SK-N-SH (cell line): ENCODE measurements around the gene ARL5B. TPM values are rescaled to one million over a fixed set of nuclear protein-coding genes. Genes with fewer than 3 reads are reported as not detected.
A peak's percentile ranks its signal among the peaks of the same experiment; 100 is the strongest.

Experiments used
- CTCF ChIA-PET: fragments of 300-600, 350-600 bp; formaldehyde crosslinking; extraction: SDS; loops from one replicate; lab custom pipeline; 2021; lab: Yijun Ruan, JAX
- POLR2A ChIA-PET: fragments of 350-600 bp; sonication (Branson Sonifier 250); formaldehyde crosslinking; extraction: SDS; loops from one replicate; lab custom pipeline; 2020; ENCODE audit warnings: antibody characterized with exemption, inconsistent platforms; lab: Yijun Ruan, JAX
- DNase-seq: peaks from one replicate; pipeline ENCODE4 v3.0.0; 2012
- H2AFZ ChIP-seq: fragments of 200-600 bp; sonication (generic); 2 replicates; pipeline ENCODE4 v1.8.1; 2016; ENCODE audit warnings: antibody characterized with exemption, mild to moderate bottlenecking, low read depth
- H3F3A ChIP-seq: fragments of 200-600 bp; sonication (generic); replicated peaks from 2 replicates; pipeline ENCODE3; 2016; ENCODE audit warnings: antibody characterized with exemption, mild to moderate bottlenecking; ENCODE audit not compliant: insufficient read depth
- H3K27ac ChIP-seq, 2 experiments: fragments of 200-500 bp in 1 of 2; fragments of 200-600 bp in 1 of 2; sonication (Bioruptor generic) in 1 of 2; sonication (generic), shearing (Covaris generic) in 1 of 2; 2 replicates each; pipeline versions ENCODE4 v1.5.1 to v1.6.1; 2014 to 2016; ENCODE audit warnings: low read depth in 2 of 2, inconsistent platforms in 1 of 2, low read length in 1 of 2, mild to moderate bottlenecking in 1 of 2, mixed read lengths in 1 of 2
- H3K27me3 ChIP-seq: fragments of 200-600 bp; sonication (generic), shearing (Covaris generic); 2 replicates; pipeline ENCODE4 v1.6.1; 2016; ENCODE audit warnings: mixed run types; ENCODE audit not compliant: insufficient read depth
- H3K36me3 ChIP-seq, 2 experiments: fragments of 200-500 bp in 1 of 2; fragments of 200-600 bp in 1 of 2; sonication (Bioruptor generic) in 1 of 2; sonication (generic) in 1 of 2; replicated peaks in 1 of 2; 2 replicates each; pipeline versions ENCODE3 to v1.5.1; 2014 to 2016; ENCODE audit warnings: low read length in 1 of 2, mild to moderate bottlenecking in 1 of 2; ENCODE audit not compliant: insufficient read depth in 2 of 2, control insufficient read depth in 1 of 2
- H3K4me1 ChIP-seq, 2 experiments: fragments of 200-500 bp in 1 of 2; fragments of 200-600 bp in 1 of 2; sonication (Bioruptor generic) in 1 of 2; sonication (generic), shearing (Covaris generic) in 1 of 2; 2 replicates each; pipeline versions ENCODE4 v1.5.1 to v1.6.1; 2014 to 2016; ENCODE audit warnings: low read depth in 1 of 2, low read length in 1 of 2, mixed run types in 1 of 2; ENCODE audit not compliant: insufficient read depth in 2 of 2, control insufficient read depth in 1 of 2
- H3K4me2 ChIP-seq: fragments of 200-600 bp; sonication (generic), shearing (Covaris generic); 2 replicates; pipeline ENCODE4 v1.6.1; 2017; ENCODE audit warnings: mixed run types
- H3K4me3 ChIP-seq, 2 experiments: fragments of 200-500 bp in 1 of 2; fragments of 200-600 bp in 1 of 2; sonication (Bioruptor generic) in 1 of 2; sonication (generic), shearing (Covaris generic) in 1 of 2; 2 replicates each; pipeline versions ENCODE4 v1.5.1 to v1.8.1; 2014 to 2016; ENCODE audit warnings: low read depth in 2 of 2, inconsistent platforms in 1 of 2, low read length in 1 of 2, mild to moderate bottlenecking in 1 of 2, mixed read lengths in 1 of 2, moderate library complexity in 1 of 2
- H3K79me2 ChIP-seq: fragments of 200-600 bp; sonication (generic); 2 replicates; pipeline ENCODE4 v1.8.1; 2017; ENCODE audit warnings: mild to moderate bottlenecking; ENCODE audit not compliant: insufficient read depth
- H3K9ac ChIP-seq: fragments of 200-600 bp; sonication (generic); 2 replicates; pipeline ENCODE4 v1.6.1; 2017; ENCODE audit warnings: mixed run types
- H3K9me2 ChIP-seq: fragments of 200-600 bp; sonication (generic); 2 replicates; pipeline ENCODE4 v1.6.1; 2017; ENCODE audit warnings: mixed run types
- H3K9me3 ChIP-seq: fragments of 200-600 bp; sonication (generic); 2 replicates; pipeline ENCODE4 v1.6.1; 2017; ENCODE audit warnings: mixed run types, mild to moderate bottlenecking, moderate library complexity
- H4K20me1 ChIP-seq: fragments of 200-600 bp; sonication (generic); 2 replicates; pipeline ENCODE4 v1.6.1; 2017; ENCODE audit warnings: mild to moderate bottlenecking, mixed run types; ENCODE audit not compliant: insufficient read depth
- CHD2 ChIP-seq: fragments of 150-350 bp; IDR thresholded peaks from 2 replicates; pipeline ENCODE4 v1.6.1; 2018; ENCODE audit warnings: low read length; ENCODE audit not compliant: partially characterized antibody
- ELF1 ChIP-seq: IDR thresholded peaks from 2 replicates; pipeline ENCODE4 v1.4.0; 2012
- EP300 ChIP-seq, 2 experiments: IDR thresholded peaks; 2 replicates each; pipeline versions ENCODE4 v1.4.0 to v1.6.1; 2012; ENCODE audit warnings: borderline replicate concordance in 1 of 2, low read depth in 1 of 2, low read length in 1 of 2
- EZH2phosphoT487 ChIP-seq: fragments of 200-600 bp; sonication (generic); IDR thresholded peaks from 2 replicates; pipeline ENCODE4 v1.6.1; 2017; ENCODE audit warnings: low read depth, mixed run types, mild to moderate bottlenecking, antibody characterized with exemption, moderate library complexity, borderline replicate concordance
- FOXJ3 ChIP-seq: sonication (generic); formaldehyde crosslinking; IDR thresholded peaks from 2 replicates; pipeline ENCODE4 v1.5.1; 2020; ENCODE audit warnings: mild to moderate bottlenecking, missing genetic modification reagents
- FOXM1 ChIP-seq: IDR thresholded peaks from 2 replicates; pipeline ENCODE4 v1.4.0; 2012; ENCODE audit warnings: low read depth, mild to moderate bottlenecking
- GABPA ChIP-seq: IDR thresholded peaks from 2 replicates; pipeline ENCODE4 v1.4.0; 2012; ENCODE audit warnings: low read depth, mild to moderate bottlenecking
- JUND ChIP-seq: IDR thresholded peaks from 2 replicates; pipeline ENCODE4 v1.4.0; 2012
- MXI1 ChIP-seq: IDR thresholded peaks from 2 replicates; pipeline ENCODE4 v1.6.1; 2012; ENCODE audit warnings: mild to moderate bottlenecking, low read depth, low read length, improper control_type of control experiment
- NFIC ChIP-seq: IDR thresholded peaks from 2 replicates; pipeline ENCODE4 v1.4.0; 2012; ENCODE audit warnings: borderline replicate concordance
- POLR2AphosphoS5 ChIP-seq: IDR thresholded peaks from 2 replicates; pipeline ENCODE4 v1.6.1; 2012; ENCODE audit warnings: low read depth, low read length
- RAD21 ChIP-seq: IDR thresholded peaks from 2 replicates; pipeline ENCODE4 v1.6.1; 2012; ENCODE audit warnings: mild to moderate bottlenecking, low read length
- RCOR1 ChIP-seq: fragments of 150-350 bp; IDR thresholded peaks from 2 replicates; pipeline ENCODE4 v1.6.1; 2017; ENCODE audit warnings: antibody characterized with exemption, low read length
- RFX5 ChIP-seq: IDR thresholded peaks from 2 replicates; pipeline ENCODE4 v1.6.1; 2012; ENCODE audit warnings: mild to moderate bottlenecking, improper control_type of control experiment, low read length
- RXRA ChIP-seq: IDR thresholded peaks from 2 replicates; pipeline ENCODE4 v1.4.0; 2012; ENCODE audit warnings: low read depth, mild to moderate bottlenecking, borderline replicate concordance
- SIN3A ChIP-seq: IDR thresholded peaks from 2 replicates; pipeline ENCODE4 v1.6.1; 2012; ENCODE audit warnings: low read depth, mild to moderate bottlenecking, low read length, moderate library complexity, borderline replicate concordance
- SMC3 ChIP-seq: IDR thresholded peaks from 2 replicates; pipeline ENCODE4 v1.6.1; 2012; ENCODE audit warnings: low read depth, low read length, improper control_type of control experiment
- TEAD4 ChIP-seq: IDR thresholded peaks from 2 replicates; pipeline ENCODE4 v1.4.0; 2012; ENCODE audit warnings: mild to moderate bottlenecking, borderline replicate concordance; ENCODE audit not compliant: insufficient read depth
- YY1 ChIP-seq: IDR thresholded peaks from 2 replicates; pipeline ENCODE4 v1.4.0; 2012; ENCODE audit warnings: low read depth, mild to moderate bottlenecking
- WGBS: methylation state at CpG from one replicate; pipeline ENCODE4 v1.1.6; 2017; ENCODE audit warnings: low lambda C conversion rate; 5-methylcytosine and 5-hydroxymethylcytosine counted together
- polyA plus RNA-seq, 3 experiments: library from polyadenylated mRNA; depleted of rRNA; stranded (reverse); fragments of >200 nt; gene quantifications; 2 replicates each; pipeline ENCODE4 v1.2.3, GENCODE V29; 2012
- TF ChIP-seq, protein P1 (sequence below): fragments of 150-350 bp; IDR thresholded peaks from 2 replicates; pipeline ENCODE4 v1.6.1; 2016; ENCODE audit warnings: mild to moderate bottlenecking, low read depth, low read length
- TF ChIP-seq, protein P2 (sequence below): IDR thresholded peaks from 2 replicates; pipeline ENCODE4 v1.4.0; 2012; ENCODE audit warnings: low read depth
- TF ChIP-seq, protein P3 (sequence below): fragments of 200-600 bp; sonication (generic); IDR thresholded peaks from 2 replicates; pipeline ENCODE4 v1.6.1; 2017; ENCODE audit warnings: antibody characterized with exemption, mild to moderate bottlenecking, moderate library complexity
- TF ChIP-seq, protein P4 (sequence below): IDR thresholded peaks from 2 replicates; pipeline ENCODE4; 2012
- TF ChIP-seq, protein P5 (sequence below): IDR thresholded peaks from 2 replicates; pipeline ENCODE4 v1.6.1; 2012; ENCODE audit warnings: mild to moderate bottlenecking, low read depth, low read length, moderate library complexity
- TF ChIP-seq, protein P6 (sequence below): fragments of 150-350 bp; IDR thresholded peaks from 2 replicates; pipeline ENCODE4 v1.6.1; 2017; ENCODE audit warnings: antibody characterized with exemption, low read length, low read depth, borderline replicate concordance

ARL5B gene
- polyA plus RNA-seq, 1 of the 3 experiments (the other 2 are of a cell fraction), result 4.9 TPM

DNA sequence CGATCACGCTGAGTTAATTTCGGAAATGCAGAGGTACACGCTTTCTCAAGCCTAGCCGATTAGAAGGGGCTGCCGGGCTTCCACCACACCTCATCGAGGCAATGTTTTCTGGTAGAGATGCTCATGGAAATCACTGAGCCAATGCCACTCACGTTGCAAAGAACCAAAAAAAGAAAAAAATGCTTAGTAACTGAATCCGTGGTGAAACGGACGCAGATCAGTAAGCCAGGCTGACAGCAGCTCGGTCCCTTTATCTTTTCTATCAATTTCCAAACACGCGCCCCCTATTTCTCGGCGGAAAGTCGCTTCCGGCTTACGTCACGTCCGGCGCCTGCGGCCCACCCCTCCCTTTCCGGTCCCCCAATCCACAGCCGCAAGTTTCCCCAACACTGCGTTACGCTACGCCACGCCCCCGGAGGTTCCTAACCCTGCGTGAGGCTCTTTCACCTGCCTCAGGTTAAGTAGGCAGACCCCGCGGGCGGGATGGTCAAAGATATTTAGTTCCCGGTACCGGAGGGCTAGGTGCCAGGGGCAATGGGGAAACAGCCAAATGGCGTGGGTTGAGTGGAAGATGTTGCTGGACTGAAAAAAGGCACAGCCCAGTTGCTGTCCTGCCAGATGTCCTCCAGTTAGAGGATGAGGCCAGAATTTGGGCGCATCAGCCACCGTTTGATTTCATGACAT is 7.8 kb upstream of the ARL5B start, which contains the start of gene NSUN6:
Gene NSUN6, minus strand, starts transcription at position 264 of the 684 bp plus-strand sequence. CDS start 384 bp downstream, outside the sequence.
- Histone ChIP-seq H3K4me3 (peak within 1 kb of the TSS; percentile 85 to 87), H3K9me3 (no peaks in the 10 kb centered on the region), H3K36me3 (peaks cover 0 to 7% of the 10 kb centered on the region in 2 experiments), H3K9me2 (no peaks in the 10 kb centered on the region), H3F3A (no peaks in the 10 kb centered on the region), H3K79me2 (peaks cover 30% of the 10 kb centered on the region), H4K20me1 (no peaks in the 10 kb centered on the region), H3K4me1 (no peaks in the 10 kb centered on the region; a peak in 2 of 4 replicates), H3K4me2 (peak within 1 kb of the TSS; percentile 83), H3K27ac (peak within 1 kb of the TSS; percentile 74 to 93), H3K27me3 (no peaks in the 10 kb centered on the region), H3K9ac (peak within 1 kb of the TSS; percentile 68), H2AFZ (peak within 1 kb of the TSS; percentile 78)
- under 1% methylated on average over 39 of the region's 39 CpGs for WGBS
- ChIA-PET CTCF (interaction anchor here (0.7 kb wide), 1 partner anchor 1287 kb away, joined by 3 read pairs; no protein-coding TSS in a partner anchor), POLR2A (interaction anchor here (0.7 kb wide), 1 partner anchor 53 kb away, joined by 4 read pairs; no protein-coding TSS in a partner anchor)
- DNase-seq, result peak; percentile 82
- TF ChIP-seq FOXJ3 (CRISPR knock-in tag), result no peak
- TF ChIP-seq YY1, result 0 out of 2 replicates have a peak, but pooled peaks have one; percentile 21
- no peak for TF ChIP-seq TEAD4
- TF ChIP-seq EP300 (IDR thresholded peaks at IDR 0.05; ENCODE audit: borderline replicate concordance in 1 of 2, low read depth in 1 of 2, low read length in 1 of 2), result no peak
- TF ChIP-seq, protein P1, sequence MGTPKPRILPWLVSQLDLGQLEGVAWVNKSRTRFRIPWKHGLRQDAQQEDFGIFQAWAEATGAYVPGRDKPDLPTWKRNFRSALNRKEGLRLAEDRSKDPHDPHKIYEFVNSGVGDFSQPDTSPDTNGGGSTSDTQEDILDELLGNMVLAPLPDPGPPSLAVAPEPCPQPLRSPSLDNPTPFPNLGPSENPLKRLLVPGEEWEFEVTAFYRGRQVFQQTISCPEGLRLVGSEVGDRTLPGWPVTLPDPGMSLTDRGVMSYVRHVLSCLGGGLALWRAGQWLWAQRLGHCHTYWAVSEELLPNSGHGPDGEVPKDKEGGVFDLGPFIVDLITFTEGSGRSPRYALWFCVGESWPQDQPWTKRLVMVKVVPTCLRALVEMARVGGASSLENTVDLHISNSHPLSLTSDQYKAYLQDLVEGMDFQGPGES, result no peak
- TF ChIP-seq RCOR1, result peak; percentile 59; the same call in 1 of the 2 replicates
- peak; percentile 81 for TF ChIP-seq ELF1
- no peak for TF ChIP-seq SMC3
- no peak for TF ChIP-seq NFIC
- TF ChIP-seq, protein P2, sequence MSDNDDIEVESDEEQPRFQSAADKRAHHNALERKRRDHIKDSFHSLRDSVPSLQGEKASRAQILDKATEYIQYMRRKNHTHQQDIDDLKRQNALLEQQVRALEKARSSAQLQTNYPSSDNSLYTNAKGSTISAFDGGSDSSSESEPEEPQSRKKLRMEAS, result peak; percentile 96
- TF ChIP-seq CHD2, result peak; percentile 67
- no peak for TF ChIP-seq JUND
- TF ChIP-seq, protein P3, sequence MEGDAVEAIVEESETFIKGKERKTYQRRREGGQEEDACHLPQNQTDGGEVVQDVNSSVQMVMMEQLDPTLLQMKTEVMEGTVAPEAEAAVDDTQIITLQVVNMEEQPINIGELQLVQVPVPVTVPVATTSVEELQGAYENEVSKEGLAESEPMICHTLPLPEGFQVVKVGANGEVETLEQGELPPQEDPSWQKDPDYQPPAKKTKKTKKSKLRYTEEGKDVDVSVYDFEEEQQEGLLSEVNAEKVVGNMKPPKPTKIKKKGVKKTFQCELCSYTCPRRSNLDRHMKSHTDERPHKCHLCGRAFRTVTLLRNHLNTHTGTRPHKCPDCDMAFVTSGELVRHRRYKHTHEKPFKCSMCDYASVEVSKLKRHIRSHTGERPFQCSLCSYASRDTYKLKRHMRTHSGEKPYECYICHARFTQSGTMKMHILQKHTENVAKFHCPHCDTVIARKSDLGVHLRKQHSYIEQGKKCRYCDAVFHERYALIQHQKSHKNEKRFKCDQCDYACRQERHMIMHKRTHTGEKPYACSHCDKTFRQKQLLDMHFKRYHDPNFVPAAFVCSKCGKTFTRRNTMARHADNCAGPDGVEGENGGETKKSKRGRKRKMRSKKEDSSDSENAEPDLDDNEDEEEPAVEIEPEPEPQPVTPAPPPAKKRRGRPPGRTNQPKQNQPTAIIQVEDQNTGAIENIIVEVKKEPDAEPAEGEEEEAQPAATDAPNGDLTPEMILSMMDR, result no peak
- TF ChIP-seq MXI1, result peak; percentile 98
- TF ChIP-seq RFX5, result peak; percentile 4; the same call in 1 of the 2 replicates
- TF ChIP-seq RAD21, result no peak
- TF ChIP-seq SIN3A, result peak; percentile 98
- no peak for TF ChIP-seq EZH2phosphoT487
- TF ChIP-seq, protein P4, sequence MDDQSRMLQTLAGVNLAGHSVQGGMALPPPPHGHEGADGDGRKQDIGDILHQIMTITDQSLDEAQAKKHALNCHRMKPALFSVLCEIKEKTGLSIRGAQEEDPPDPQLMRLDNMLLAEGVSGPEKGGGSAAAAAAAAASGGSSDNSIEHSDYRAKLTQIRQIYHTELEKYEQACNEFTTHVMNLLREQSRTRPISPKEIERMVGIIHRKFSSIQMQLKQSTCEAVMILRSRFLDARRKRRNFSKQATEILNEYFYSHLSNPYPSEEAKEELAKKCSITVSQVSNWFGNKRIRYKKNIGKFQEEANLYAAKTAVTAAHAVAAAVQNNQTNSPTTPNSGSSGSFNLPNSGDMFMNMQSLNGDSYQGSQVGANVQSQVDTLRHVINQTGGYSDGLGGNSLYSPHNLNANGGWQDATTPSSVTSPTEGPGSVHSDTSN, result no peak
- peak; percentile 88 for TF ChIP-seq POLR2AphosphoS5
- TF ChIP-seq, protein P5, sequence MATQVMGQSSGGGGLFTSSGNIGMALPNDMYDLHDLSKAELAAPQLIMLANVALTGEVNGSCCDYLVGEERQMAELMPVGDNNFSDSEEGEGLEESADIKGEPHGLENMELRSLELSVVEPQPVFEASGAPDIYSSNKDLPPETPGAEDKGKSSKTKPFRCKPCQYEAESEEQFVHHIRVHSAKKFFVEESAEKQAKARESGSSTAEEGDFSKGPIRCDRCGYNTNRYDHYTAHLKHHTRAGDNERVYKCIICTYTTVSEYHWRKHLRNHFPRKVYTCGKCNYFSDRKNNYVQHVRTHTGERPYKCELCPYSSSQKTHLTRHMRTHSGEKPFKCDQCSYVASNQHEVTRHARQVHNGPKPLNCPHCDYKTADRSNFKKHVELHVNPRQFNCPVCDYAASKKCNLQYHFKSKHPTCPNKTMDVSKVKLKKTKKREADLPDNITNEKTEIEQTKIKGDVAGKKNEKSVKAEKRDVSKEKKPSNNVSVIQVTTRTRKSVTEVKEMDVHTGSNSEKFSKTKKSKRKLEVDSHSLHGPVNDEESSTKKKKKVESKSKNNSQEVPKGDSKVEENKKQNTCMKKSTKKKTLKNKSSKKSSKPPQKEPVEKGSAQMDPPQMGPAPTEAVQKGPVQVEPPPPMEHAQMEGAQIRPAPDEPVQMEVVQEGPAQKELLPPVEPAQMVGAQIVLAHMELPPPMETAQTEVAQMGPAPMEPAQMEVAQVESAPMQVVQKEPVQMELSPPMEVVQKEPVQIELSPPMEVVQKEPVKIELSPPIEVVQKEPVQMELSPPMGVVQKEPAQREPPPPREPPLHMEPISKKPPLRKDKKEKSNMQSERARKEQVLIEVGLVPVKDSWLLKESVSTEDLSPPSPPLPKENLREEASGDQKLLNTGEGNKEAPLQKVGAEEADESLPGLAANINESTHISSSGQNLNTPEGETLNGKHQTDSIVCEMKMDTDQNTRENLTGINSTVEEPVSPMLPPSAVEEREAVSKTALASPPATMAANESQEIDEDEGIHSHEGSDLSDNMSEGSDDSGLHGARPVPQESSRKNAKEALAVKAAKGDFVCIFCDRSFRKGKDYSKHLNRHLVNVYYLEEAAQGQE, result no peak
- TF ChIP-seq, protein P6, sequence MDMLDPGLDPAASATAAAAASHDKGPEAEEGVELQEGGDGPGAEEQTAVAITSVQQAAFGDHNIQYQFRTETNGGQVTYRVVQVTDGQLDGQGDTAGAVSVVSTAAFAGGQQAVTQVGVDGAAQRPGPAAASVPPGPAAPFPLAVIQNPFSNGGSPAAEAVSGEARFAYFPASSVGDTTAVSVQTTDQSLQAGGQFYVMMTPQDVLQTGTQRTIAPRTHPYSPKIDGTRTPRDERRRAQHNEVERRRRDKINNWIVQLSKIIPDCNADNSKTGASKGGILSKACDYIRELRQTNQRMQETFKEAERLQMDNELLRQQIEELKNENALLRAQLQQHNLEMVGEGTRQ, result no peak
- TF ChIP-seq GABPA, result peak; percentile 95
- TF ChIP-seq FOXM1, result no peak
- no peak for TF ChIP-seq RXRA
